HPDE6-E6E7 (cell line): ENCODE measurements around the gene RAB3A.

Experiments
- DNase-seq: peaks from one replicate; pipeline ENCODE4 v3.0.0; 2011; ENCODE audit warnings: missing footprints; ENCODE audit errors: extremely low spot score

The RAB3A gene

DNA sequence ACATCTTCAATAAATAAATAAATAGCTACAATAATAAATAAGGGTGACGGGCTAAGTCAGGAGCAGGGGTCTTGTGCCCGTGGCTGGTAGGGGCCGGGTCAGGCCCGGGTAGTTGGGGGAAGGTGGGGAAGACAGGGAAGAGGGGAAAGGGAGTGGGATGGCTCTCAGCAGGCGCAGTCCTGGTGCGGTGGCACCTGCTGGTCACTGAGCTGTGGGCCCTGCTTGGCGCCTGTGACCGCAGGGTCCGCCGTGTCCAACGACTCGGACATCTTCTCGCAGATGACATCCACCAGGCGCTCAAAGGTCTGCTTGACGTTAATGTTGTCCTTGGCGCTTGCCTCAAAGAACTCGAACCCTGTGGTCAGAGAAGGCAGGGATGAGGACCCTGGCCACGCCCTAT is 6.5 kb downstream of the RAB3A start:
- DNase-seq = no peak

DNA sequence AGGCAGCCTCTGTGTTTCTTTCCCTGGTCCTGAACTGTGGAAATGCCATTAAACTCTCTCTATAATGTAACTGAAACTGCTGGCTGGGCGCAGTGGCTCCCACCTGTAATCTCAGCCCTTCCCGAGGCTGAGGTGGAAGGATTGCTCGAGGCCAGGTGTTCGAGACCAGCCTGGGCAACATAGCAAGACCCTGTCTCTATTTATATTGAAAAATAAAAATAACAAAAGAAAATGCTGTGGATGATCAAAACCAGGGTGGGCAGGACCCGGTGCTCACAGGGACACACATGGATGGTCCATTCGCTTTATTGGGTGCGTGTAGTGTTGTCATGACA is 7.4 kb downstream of the RAB3A start:
- no peak for DNase-seq

DNA sequence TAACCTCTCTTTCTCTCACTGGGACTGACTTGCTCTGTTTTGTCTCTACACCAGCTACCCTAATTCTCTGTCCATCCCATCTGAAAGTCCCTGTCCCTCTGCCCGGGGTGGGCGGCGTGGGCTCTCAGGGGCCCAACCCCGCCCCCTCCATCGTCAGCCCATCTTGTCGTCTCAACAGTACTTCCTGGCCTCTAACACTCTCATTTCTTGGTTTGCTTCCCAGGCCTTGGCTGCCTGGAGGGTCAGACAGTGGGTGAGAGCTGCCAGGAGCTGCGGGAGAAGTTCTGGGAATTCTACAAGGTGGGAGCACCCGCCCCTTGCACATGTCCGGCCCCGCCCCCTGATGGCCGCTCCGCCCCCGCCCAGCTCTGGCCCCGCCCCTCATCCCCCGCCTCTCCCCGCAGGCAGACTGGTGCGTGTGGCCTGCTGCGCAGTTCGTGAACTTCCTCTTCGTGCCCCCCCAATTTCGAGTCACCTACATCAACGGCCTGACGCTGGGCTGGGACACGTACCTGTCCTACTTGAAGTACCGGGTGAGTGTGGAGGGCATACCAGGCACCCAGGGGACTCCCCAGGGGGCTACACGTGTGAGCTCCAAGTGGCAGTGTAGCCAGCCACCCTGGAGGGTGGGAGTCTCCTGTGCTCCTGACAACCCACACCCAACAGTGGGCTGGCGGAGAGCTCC is 9.1 kb downstream of the RAB3A start:
- no peak for DNase-seq

DNA sequence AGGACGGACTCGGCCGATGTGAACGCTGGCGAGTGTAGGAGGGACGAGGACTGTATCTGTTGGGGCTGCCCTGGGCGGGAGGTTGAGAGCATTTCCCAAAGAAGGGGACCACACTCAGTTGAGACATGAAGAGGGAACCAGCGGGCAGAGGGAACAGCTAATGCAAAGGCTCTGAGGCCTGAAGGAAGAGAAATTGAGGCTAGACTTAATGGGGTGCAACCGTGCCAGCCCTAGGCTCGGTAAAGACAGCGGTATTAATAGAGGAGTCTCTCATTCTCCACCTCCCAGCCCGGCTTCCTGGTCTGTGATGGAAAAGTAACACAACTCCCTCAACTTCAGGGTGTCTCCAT is 9.7 kb downstream of the RAB3A start:
- DNase-seq = no peak

DNA sequence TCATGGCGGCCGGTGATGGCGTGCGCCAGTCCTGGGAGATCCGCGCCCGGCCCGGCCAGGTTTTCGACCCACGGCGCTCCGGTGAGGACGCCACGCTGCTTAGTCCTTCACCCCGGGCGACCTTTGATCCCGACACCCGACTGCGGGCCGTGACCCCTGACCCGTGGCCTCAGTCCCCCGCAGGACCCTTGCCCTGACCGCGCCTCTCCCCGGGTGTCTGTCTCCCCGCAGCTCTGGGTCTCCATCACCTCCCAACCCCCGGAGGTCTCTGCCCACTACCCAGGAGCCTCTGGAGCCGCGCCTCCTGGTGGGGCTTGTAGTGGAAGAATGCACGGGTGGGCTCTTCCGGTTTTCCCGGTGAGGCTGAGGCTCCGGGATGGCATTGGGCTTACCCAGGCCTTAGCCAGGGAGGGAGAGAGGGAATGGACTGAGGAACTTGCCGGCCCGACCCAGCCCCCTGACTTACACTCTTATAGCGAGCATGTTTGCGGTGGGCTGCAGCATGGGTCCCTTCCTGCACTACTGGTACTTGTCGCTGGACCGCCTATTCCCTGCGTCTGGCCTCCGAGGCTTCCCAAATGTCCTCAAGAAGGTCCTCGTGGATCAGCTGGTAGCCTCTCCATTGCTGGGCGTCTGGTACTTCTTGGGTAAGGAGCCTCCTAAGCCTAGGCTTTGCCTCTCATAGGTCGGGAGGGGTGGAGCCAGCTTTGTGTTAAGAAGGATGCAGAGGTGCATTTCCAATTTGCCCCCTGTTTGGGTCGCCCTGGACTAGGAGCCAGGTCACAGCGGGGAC is 10.3 kb downstream of the RAB3A start:
- no peak for DNase-seq

DNA sequence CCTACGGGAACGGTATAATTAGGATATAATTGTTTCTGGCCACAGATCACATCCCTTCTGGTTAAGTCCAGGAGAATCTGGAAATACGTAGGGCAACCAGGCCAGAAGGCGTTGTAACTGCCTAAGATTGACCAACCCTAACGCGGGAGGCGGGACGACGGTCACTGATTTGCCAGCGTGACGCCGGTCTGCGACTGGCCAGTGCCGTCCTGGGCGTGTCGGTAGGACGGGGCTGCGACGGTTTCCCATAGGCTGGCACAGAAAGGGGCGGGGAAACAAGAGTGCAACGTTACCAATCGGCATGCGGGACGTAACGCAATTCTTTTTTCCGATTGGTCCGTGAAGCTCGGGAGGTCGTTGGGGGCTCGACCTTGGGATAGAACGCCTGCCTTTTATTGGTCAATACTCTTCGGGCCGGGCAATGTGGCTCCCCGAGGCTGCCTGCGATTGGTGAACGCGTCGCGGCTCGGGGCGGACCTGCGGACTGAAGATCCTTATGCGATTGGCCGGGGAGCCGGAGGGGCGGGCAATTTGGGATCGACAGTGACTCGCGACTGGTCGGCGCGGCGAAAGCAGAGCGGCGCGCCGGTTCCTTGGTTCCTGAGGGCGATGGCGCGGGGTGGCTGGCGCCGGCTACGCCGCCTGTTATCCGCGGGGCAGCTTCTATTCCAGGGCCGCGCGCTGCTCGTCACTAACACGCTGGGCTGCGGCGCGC is 11.0 kb downstream of the RAB3A start, which contains the start of gene MPV17L2:
TSS of gene MPV17L2 (plus strand) at position 546 of the 715 bp plus-strand sequence. CDS start at position 610, 64 bp downstream.
- peak; percentile 92 for DNase-seq

DNA sequence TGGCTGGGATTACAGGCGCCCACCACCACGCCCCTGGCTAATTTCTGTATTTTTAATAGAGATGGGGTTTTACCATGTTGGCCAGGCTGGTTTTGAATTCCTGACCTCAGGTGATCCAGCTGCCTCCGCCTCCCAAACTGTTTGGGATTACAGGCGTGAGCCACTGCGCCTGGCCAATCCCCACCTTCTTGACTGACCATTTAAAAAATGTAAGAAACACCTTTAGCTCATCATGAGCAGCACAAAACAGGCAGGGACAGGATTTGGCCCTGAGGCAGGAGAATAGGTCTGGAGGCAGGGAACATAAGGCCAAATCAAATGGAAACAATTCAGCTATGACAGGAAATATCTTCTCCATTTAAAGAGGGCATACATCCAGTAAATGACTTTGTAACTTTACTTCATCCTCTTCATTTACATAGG is 12.2 kb downstream of the RAB3A start:
- no peak for DNase-seq

DNA sequence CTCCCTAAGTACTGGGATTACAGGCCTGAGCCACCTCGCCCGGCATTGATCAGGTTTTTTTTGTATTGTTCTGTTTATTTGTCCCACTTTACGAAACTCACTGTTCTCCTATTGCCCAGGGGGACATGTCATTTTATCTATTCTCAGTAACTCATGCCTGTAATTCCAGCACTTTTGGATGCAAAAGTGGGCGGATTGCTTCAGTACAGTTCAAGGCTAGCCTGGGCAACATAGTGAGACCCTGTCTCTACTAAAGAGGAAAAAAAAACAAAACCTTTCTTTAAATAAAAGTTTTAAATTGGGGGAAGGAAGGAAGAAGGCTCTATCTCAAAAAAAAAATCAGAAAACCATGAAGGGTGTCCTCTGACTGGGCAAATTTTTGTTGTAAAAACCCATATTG is 13.6 kb downstream of the RAB3A start:
- DNase-seq = no peak

DNA sequence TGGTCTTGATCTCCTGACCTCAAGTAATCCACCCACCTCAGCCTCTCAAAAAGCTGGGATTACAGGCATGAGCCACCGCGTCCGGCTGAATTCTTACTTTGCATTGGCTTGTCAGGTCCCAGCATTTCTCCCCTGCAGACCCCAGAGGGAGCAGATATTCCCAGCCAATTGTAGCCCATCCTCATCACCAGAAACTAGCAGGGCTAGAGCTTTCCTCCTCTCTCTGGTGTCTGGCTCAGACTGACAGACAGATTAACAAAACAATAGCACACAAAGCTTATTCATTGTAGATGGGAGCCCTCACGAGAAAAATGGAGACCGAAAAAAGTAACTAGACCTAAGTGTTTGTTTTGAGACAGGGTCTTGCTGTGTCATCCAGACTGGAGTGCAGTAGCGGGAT is 18.3 kb downstream of the RAB3A start:
- no peak for DNase-seq

DNA sequence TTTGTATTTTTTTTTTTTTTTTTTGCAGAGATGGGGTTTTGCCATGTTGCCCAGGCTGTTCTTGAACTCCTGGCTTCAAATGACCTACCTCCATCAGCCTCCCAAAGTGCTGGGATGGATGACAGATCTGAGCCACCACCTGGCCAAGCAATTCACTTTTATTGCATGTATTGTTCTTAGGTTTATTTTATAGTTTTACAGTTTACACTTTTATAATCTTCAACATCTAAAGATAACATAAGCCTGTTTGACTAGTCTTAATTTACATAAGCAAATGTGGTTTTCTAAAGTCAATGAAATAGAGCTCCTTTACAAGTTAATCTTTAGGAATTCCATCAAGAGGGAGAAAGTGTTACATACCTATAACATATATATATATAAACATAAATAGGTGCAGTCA is 20.3 kb downstream of the RAB3A start:
- no peak for DNase-seq

DNA sequence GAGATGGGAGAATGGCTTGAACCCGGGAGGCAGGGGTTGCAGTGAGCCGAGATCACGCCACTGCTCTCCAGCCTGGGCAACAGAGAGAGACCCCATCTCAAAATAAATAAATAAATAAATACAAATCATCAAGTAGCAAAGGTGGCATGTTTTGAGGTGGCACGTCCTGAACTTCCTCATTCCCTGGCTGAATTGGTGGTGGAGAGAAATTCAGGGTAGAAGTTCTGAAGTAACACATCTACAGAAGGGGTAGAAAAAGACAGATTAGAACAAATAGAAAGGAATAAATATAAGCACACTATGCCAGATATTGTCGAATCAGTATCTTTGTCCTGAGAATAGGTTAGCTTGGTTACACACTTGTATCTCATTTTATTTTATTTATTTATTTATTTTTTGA is 23.9 kb downstream of the RAB3A start:
- no peak for DNase-seq

DNA sequence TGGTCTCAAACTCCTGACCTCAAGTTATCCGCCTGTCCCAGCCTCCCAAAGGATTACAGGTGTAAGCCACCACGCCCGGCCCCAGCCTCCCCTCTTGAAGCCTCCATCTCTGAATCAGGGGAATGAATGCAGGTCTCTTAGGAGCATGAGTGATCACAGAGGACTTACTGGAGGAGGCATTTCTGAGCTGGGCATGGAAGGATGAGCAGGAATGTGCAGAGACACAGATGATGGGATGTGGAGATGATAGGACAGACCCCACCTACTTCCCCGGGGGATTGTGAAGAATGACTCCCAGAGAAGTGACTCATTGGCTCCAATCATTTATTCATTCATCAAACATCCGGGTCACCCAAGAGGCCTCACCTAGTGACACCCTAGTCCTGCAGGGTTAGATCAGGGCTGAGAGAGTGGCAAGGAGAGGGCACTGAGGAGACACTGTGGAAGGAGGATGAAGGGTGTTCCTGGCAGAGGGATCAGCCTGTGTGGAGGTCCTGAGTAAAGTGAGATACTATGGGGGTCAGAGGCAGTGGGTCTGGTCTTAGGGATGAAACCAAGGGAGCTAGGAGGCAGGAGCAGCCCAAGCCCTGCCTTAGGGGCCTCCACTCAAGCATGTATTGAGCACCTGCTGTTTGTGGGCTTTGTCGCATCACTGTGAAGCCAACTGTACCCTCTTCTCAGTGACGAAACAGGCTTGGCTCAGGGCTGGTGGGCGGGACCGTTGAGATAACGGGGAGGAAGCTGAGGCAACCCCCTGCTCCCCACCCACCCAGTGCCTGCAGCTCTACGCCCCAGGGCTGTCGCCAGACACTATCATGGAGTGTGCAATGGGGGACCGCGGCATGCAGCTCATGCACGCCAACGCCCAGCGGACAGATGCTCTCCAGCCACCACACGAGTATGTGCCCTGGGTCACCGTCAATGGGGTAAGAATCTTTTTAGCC is 27.2 kb downstream of the RAB3A start:
- DNase-seq = no peak

DNA sequence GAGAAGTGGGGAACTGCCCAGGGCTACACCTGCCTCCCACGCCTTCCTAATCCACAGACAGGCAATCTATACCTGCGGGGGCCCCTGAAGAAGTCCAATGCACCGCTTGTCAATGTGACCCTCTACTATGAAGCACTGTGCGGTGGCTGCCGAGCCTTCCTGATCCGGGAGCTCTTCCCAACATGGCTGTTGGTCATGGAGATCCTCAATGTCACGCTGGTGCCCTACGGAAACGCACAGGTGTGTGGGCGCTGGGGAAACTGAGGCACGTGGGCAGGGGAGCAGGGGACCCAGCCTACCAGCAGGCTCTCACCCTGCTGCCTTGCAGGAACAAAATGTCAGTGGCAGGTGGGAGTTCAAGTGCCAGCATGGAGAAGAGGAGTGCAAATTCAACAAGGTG is 28.9 kb downstream of the RAB3A start:
- DNase-seq = no peak

DNA sequence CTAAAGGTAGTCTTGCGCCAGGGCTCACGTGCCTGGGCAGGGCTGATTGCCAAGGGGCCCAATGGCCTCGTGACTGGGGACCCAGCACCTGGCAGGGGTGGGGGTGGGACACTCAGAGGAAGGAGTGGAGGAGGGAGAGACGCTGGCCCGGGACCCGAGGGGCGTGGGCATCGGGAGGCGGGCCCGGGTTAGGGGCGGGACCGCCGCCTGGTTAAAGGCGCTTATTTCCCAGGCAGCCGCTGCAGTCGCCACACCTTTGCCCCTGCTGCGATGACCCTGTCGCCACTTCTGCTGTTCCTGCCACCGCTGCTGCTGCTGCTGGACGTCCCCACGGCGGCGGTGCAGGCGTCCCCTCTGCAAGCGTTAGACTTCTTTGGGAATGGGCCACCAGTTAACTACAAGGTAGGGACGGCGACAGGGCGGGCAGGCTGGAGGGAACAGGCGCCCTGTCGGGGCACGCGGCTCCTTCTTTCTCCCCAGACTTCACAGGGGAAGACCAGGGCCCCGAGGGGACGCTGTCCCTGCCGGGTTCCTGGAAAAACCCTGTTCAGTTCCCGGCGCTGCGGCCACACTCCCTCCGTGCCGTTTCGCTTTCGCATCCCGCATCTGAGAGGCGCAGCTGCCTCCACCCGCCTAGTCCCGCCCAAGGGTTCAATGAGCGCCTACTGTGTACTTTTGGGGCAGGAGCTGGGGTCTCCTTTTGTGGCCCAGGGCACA is 30.1 kb downstream of the RAB3A start, which contains the start of gene IFI30:
TSS of gene IFI30 (plus strand) at position 242 of the 717 bp plus-strand sequence. CDS start at position 271, 29 bp downstream.
- peak; percentile 70 for DNase-seq

DNA sequence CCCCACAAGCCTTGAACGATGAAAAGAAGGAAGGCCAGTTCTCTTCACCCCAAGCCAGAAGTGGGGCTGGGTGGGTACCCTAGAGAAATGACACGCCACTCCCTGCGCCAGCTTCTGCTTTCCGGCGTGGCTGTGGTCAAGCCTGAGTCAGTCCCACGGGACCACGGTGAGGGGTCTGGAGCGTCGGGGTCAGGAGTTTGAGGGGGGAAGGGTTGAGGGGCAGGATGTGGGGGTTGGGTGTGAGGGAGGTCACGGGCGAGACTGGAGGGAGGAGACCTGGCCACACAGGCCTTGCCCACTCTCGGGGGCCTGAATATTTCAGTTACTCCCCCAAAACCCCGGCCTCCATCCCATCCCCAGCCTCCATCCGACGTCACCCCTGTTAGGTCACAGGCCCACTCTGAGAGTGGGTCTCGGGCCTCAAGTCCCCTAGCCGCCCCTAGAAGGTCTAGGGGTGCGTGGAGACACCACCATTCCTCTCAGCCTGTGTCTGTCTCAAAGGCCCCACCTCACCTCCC is 30.7 kb downstream of the RAB3A start:
- no peak for DNase-seq

DNA sequence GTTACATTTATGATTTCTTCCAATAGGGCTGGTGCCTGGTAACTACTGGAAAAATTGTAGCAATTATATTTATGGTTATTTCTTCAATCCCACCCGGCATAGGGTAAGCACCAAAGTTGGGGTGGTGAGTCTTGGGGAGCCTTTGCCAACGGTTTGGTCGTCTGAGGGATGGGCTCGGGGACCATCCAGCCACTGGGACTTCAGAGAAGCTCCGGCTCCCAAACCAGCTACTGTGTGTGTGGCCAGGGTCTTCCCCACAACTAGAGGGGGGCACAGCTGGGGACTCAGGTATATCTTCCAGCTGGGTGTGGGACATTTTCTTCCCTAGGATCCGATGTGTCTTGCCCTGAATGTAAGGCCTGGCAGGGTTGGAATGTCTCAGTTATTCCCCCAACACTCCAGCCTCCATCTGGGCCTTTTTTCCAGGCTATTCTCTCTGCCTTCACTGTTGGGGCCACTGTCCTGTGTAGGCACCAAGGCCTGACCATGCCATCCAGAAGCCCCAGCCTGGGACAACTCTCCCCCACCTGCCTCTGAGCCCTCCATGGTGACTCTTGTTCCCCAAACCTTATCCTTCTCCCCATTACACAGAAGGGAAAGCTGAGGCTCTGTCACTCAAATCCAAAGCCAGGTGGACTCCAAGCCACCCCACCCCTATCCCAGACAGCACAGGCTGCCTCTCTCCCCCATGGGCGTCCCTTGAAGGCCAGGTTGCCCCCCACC is 31.4 kb downstream of the RAB3A start:
- no peak for DNase-seq

DNA sequence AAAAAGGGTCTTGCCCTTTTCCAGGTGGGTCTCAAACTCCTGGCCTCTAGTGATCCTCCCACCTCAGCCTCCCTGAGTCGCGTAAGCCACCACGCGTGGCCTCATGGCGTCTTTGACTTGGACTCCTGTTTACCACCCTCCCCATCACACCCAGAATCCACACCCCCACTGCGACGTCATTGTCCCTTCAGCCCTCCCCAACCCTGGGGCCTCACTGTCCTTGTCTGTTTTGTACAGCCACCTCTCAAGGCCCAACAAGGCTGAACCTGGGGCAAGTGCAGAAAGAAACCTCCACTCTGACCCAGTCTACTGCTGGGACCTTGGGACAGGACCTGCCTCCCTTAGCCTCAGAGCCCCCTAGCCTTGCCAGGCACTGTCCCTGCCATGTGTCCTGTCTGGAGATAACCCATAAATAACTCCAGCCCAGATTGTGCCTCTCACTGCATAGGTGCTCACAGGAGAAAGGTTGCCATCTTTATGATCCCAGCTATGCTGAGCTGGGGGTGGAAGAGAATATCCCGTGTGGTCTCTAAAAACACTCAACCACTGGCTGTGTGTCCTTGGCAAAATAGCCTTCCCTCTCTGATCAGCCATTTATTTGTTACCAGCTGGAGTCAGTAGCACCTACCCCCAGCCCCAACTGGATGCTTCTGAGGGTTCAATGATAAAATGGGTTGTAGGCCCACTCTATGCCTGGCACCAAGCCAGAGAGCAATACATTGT is 32.1 kb downstream of the RAB3A start:
- no peak for DNase-seq

DNA sequence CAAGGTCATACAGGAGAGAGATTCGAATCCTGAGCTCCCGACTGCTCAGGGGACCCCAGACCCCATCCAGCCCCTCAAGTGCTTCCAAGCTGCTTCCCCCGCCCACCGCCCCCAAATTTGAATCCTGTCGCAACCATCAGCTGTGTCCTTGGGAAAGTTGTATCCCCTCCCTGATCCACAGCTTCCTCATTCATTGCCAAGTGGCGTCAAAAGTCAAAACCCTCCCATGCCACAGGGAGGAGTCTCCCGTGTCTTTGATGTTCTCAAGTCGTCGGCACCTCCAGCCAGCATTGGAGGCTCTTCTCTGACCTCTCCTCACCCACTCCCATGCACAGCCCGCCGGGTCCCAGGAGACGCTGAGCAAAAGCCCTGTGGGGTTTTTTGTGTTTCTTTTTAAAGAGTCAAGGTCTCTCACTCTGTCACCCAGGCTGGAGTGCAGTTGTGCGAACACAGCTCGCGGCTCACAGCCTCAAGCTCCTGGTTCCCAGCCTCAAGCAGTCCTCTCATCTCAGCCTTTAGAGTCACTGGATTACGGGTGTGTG is 33.1 kb downstream of the RAB3A start:
- DNase-seq = no peak
